HL-60 (cell line): ENCODE data around the gene MRPS12.

Experiments
- DNase-seq, 2 experiments: peaks; one replicate each; pipeline ENCODE4 v3.0.0-alpha.2; 2010 to 2020; ENCODE audit warnings: low read depth in 1 of 2, low spot score in 1 of 2
- H3K27ac ChIP-seq: fragments of 250-450 bp; sonication (Bioruptor Pico); replicated peaks from 2 replicates; pipeline ENCODE4 v1.5.1; 2020; ENCODE audit warnings: mild to moderate bottlenecking, moderate library complexity
- H3K27me3 ChIP-seq: fragments of 250-450 bp; sonication (Bioruptor Pico); 2 replicates; pipeline ENCODE4 v1.5.1; 2021; ENCODE audit warnings: mild to moderate bottlenecking, moderate library complexity; ENCODE audit not compliant: insufficient read depth, poor library complexity, severe bottlenecking
- H3K4me3 ChIP-seq: replicated peaks from 2 replicates; pipeline ENCODE4 v1.5.1; 2011; ENCODE audit warnings: mild to moderate bottlenecking, control low read depth, low read length; ENCODE audit not compliant: insufficient read depth
- CTCF ChIP-seq: IDR thresholded peaks from one replicate; pipeline ENCODE4 v1.5.1; 2011; ENCODE audit warnings: low read length, control low read depth, inconsistent platforms; ENCODE audit not compliant: insufficient read depth
- GABPA ChIP-seq: IDR thresholded peaks from 2 replicates; pipeline ENCODE4 v1.6.1; 2012; ENCODE audit warnings: low read depth
- POLR2AphosphoS5 ChIP-seq: IDR thresholded peaks from 2 replicates; pipeline ENCODE4 v1.6.1; 2012; ENCODE audit warnings: low read depth
- REST ChIP-seq: IDR thresholded peaks from 2 replicates; pipeline ENCODE4 v1.6.1; 2012; ENCODE audit warnings: low read depth; ENCODE audit not compliant: insufficient replicate concordance
- SPI1 ChIP-seq: IDR thresholded peaks from 2 replicates; pipeline ENCODE4 v1.6.1; 2012; ENCODE audit warnings: low read depth, mild to moderate bottlenecking, borderline replicate concordance

MRPS12 gene

GRCh38 chr19:38889803-38890202, 40.9 kb upstream of the MRPS12 start:
- Histone ChIP-seq H3K27ac (no peak overlapping the region), H3K4me3 (no peak overlapping the region), H3K27me3 (no peaks in the 10 kb centered on the region)
- TF ChIP-seq GABPA: no peak
- DNase-seq: no peak

- H3K27me3 ChIP-seq: no peaks in the 10 kb centered on the region
- H3K27ac ChIP-seq: no peak overlapping the region
- DNase-seq: no peak
- no peak overlapping the region for H3K4me3 ChIP-seq
- TF ChIP-seq SPI1 (no peak), POLR2AphosphoS5 (no peak), REST (no peak), GABPA (no peak), CTCF (no peak)
These were observed 40.1 kb upstream of the MRPS12 start for GRCh38 chr19:38890686-38891085.

- Histone ChIP-seq H3K27me3 (no peaks in the 10 kb centered on the region), H3K27ac (no peak overlapping the region), H3K4me3 (no peak overlapping the region)
- no peak for DNase-seq
- TF ChIP-seq POLR2AphosphoS5 (no peak), CTCF (no peak), REST (no peak), GABPA (no peak), SPI1 (no peak)
These were observed 39.0 kb upstream of the MRPS12 start for GRCh38 chr19:38891771-38892170.

GRCh38 chr19:38892841-38893240, 37.9 kb upstream of the MRPS12 start:
- Histone ChIP-seq H3K27ac (no peak overlapping the region), H3K27me3 (no peaks in the 10 kb centered on the region), H3K4me3 (no peak overlapping the region)
- TF ChIP-seq REST (no peak), POLR2AphosphoS5 (no peak), SPI1 (no peak), GABPA (no peak), CTCF (no peak)
- DNase-seq: no peak
